Stimulated activated CD4-positive, alpha-beta T cell treated with anti-CD3 and anti-CD28 coated beads, Interleukin-1b, Interleukin-23, amount 100 ng/mL, for 24 hours (primary cell): ENCODE measurements around the gene BMI1.
"Not testable (repeated sequence)": the region's sequence is repeated elsewhere in the genome, so short reads cannot be mapped to it uniquely, and the experiment has no call there.

Experiments
- DNase-seq, 4 experiments: peaks; one replicate each; pipeline ENCODE4 v3.0.0-alpha.2; 2020; ENCODE audit warnings: low read depth in 4 of 4, low spot score in 1 of 4

BMI1 gene

DNA sequence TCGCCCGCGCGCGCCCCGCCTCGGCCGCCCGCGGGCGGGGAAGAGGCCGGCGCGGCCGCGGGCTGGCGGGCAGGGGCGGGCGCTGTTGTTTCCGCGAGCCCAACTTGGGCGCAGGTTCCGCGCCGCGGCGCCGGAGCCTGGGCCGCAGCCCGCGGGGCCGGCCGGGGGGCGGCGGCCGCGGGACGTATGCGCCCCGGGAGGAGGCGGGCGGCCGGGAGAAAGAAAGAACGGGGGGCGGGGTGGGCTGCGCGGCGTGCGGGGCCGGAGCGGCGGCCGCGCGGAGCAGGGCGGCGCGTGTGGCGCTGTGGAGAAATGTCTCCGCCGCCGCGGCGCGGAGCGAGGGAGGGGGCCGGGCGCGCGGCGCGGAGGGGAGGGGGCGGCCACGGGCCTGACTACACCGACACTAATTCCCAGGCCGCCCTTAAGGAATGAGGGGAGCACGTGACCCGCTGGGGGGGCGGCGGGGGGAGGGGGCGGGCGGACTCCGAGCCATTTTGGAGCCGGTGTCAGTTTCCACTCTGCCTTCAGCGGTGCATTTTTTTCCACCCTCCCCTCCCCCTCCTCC lies at the start of gene BMI1:
Gene BMI1, plus strand, starts transcription at position 509 of the 565 bp plus-strand sequence. CDS start 5,351 bp downstream, outside the sequence.
- peak in 2 of 4 experiments; percentile 51 to 61 for DNase-seq

DNA sequence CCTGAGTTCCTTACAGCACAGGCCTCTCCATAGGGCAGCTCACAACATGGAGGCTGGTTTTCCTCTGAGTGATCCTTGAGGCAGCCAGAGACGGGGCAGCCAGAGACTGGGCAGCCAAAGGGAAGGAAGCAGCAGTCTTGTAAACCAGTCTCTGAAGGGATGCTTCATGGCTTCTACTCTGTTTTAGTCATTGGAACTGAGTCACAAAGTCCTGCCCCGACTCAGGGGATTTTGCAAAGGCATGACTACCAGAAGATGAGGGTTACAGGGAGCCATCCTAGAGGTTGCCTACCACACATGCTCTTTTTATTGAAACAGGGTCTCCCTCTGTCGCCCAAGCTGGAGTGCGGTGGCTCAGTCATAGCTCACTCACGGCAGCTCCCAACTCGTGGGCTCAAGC lies 49.1 kb upstream of the BMI1 start:
- DNase-seq = no peak

DNA sequence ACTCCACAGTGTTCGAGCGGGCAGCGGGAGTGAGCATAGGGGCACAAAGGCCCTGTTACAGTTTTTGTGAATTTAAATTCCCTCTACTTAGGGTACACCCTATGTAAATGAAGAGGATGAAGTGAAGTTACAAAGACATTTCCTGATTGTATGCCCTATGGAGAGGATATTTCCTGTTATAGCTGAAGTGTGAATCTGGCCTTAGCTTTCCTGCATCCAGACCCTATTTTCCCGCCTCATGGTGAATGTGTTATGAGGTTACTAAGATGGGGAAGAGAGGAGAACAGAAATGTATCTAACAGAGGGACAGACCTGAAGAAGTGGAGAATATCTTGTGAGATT lies 42.5 kb upstream of the BMI1 start:
- no peak for DNase-seq

DNA sequence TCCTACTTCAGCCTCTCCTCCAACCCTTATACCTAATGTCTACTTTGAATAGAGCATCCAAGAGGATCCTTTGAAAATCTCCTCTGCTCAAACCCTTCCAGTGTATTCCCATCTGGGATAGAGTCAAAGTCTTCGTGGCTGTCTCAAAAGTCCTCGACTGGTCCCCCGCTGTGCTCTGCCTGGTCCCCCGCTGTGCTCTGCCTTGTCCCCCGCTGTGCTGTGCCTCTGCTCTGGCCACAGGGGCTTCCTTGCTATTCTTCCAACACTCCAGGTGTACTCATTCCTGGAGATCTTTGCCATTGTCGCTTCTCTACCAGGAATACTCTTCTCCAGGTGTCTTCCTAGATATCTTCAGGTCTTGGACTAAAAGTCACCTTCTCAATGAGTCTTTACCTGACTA lies 40.8 kb upstream of the BMI1 start:
- no peak for DNase-seq

DNA sequence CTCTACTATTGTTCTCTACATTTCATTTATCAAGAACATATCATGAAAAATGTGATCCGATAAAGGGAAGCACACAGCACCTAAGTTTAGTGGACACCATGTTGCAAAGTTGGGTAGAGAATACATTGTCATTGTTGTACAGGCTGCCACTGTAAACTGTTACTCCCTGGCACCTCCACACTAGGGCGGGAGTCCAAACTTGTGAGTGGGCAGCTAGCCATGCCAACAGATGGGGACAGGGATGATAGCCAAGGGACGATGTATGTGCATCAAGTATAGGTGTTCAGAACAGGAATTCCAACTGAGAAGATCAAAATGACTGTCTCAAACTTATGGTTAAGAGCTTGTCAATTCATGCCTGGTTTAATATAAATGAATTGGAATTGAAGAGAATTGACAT lies 35.8 kb upstream of the BMI1 start:
- no peak for DNase-seq

DNA sequence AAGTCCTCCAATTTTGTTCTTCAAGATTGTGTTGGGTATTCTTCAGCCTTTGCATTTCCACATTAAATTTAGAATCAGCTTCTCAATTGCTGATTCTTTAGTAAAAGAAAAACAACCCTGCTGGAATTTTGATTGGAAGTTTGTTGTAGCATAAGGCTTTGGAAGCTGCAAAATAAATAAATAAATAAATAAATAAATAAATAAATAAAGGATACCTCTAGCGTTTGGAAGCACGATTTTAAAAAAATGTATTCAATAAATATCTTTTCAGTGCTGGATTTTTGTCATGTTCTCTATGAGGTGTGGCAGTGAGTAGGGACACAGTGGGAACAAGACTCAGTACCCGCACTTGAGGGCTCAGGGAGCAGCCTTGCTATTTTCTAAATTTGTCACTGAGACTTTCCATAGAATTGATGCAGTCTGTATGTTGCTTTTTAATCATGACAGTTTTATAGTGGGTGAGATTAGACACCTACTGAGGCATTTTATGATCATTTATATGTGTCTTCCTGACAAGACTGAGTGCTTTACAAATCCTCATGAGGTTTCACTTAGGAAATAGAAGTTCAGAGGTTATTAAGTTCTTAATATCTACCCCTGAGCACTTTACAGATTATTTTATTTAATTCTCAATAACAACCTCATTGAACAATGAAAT lies 27.0 kb upstream of the BMI1 start:
- DNase-seq = no peak

DNA sequence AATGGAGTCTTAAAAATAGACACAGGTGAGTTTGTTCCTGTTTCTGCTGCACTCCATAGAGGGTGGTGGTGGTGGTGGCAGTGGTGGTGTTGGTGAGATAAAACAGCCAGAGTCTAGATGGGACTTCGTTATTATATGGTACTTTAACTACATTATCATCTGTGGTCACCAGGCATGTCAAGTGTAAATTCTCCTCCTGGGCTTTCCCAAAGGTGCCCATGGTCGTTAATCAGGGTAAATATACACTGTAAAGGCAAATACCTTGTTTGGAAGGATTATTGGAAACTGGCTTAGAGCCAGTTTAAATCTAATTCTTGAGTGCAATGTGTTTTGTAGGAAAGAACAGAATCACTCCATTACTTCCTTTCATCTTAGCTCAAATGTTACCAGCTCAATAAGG lies 26.2 kb upstream of the BMI1 start:
- no peak for DNase-seq

DNA sequence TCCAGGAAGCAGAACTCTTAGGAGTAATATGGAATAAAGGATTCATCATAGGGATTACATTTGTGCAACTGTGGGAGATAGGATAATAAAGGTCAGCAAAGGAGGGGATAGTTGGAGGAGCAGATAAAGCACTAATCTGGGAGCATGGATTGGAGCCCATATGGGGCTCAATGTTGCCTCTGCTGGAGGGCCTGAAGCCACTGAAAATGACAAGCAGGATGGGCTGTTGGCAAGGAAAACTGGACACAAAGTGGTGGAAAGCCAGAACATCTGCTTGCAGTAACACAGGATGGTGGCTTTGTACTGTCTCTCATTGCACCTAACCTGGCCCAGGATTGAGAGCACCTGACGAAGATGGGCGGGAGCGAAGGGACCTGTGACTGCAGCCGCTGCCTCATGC lies 19.7 kb upstream of the BMI1 start:
- DNase-seq = no peak

DNA sequence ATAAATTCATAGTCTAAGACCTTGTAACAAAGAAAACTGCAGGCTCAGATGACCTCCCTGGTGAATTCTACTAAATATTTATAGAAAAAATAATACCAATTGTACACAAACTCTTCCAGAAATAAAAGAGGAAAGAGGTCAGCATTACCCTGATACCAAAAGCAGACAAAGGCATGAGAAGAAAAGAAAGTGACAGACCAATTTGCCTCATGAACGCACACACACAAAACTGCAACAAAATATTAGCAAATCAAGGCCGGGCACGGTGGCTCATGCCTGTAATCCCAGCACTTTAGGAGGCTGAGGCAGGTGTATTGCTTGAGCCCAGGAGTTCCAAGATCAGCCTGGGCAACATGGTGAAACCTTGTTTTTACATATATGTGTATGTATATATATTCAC lies 17.4 kb upstream of the BMI1 start:
- DNase-seq = no peak

DNA sequence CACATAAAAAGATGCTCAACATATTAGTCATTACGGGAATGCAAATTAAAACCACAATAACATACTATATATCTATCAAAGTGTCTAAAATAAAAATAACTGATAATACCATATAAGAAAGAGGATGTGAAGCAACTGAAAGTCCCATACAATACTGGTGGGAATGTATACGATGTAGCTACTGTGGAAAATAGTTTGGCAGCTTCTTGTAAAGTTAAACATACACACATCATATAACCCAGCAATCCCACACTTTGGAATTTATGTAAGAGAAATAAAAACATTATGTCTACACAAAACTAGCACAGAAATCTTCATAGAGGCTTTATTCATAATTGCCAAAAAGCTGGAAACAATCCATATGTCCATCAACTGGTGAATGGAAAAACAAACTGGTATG lies 15.2 kb upstream of the BMI1 start:
- no peak for DNase-seq

DNA sequence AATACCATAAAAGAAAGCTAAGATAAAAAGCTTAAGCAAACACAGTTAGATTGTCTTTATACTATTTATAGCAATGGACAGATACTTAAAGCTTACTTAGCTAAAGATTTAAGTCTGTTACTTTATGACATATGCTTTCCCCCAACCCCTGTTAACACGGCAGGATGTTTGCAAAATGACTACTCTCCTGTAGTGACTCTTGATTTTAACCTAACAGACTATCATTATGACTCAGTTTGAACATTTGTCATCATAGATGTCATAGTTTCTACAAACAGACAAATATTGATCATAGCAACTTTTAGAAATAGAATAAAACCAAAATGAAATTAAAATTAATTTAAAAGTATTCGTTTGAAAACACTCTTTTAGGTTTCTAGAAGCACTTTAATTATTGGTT lies 12.5 kb upstream of the BMI1 start:
- no peak for DNase-seq

DNA sequence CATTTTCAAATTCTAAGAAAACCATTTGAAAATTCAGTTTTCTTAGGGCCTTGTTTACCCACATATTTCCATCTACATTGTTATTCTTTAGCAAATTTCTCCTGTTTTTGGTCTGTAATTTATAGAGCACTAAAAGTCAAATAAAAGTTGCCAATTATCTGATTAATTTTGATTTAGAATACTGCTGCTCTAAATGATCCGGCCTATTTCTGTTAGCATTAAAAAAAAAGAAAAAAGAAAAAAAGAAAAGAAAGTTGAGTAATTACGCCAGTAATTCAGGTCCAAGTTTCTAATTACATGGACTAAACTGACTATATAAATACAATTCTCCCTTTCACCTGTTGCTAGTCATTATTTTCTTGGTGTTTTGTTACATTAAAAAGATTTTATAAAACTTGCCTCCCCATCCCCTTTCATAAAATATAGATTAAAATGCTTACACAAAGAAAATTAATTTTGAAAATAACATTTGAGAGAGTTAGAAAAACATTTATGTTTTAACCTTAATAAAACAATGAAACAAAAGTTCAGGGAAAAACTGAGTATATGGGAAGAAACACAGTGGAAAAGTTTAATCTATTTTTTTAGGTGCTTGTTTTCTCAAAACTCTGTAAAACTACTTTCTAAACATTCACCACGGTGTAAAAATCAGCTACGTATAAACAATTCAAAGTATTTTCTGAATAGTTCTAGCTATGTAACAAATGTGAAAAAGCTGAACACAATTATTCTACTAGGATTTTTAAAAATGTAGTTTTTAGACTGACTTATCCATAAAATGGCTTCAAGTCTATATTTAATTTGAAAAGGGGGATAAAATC lies 11.5 kb upstream of the BMI1 start:
- no peak for DNase-seq

DNA sequence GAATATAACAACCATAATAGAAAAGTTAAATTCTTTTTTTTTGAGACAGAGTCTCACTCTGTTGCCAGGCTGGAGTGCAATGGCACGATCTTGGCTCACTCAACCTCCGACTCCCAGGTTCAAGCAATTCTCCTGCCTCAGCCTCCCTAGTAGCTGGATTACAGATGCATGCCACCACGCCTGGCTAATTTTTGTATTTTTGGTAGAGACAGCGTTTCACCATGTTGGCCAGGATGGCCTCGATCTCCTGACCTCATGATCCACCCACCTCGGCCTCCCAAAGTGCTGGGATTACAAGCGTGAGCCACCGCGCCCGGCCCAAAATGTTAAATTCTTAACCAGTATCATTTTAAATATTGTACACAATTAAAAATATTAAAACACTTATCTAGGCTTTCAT lies 10.9 kb upstream of the BMI1 start:
- DNase-seq = not testable (repeated sequence)

DNA sequence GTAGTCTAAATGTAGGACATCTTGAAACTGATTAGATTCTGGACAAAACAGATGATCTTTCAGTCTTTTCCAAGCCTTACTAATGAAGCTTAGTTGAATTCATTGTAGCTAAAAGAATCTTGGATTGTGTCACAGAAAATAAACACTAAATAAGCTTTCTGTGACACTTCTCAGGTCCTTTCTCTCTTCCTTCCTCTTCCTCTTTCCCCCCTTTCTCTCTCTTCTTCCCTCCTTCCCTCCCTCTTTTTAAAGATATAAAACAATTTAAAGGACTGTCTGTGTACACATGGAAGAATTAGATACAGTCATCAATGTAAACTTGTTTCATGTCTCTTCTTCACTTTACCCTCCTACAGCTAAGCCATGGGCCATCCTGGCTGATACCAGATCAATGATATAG lies 10.0 kb upstream of the BMI1 start:
- DNase-seq = no peak

DNA sequence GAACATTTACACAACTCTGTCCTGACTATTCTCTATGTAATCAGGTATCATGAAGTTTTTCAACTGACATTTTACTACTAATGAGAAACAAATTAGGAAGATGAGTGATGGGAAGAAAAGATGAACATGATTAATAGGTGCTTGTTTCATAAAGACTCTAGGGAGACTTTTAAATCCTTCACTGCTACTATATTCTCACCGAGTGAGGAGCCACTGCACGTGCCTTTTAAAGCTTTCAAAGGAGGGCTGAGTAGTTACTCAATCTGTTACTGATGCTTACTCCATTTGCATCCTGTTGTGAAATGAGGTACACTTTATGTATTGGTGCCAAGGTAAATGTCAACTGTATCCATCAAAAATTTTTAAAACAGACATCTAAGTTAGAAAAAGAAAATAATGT lies 6.0 kb upstream of the BMI1 start:
- no peak for DNase-seq

DNA sequence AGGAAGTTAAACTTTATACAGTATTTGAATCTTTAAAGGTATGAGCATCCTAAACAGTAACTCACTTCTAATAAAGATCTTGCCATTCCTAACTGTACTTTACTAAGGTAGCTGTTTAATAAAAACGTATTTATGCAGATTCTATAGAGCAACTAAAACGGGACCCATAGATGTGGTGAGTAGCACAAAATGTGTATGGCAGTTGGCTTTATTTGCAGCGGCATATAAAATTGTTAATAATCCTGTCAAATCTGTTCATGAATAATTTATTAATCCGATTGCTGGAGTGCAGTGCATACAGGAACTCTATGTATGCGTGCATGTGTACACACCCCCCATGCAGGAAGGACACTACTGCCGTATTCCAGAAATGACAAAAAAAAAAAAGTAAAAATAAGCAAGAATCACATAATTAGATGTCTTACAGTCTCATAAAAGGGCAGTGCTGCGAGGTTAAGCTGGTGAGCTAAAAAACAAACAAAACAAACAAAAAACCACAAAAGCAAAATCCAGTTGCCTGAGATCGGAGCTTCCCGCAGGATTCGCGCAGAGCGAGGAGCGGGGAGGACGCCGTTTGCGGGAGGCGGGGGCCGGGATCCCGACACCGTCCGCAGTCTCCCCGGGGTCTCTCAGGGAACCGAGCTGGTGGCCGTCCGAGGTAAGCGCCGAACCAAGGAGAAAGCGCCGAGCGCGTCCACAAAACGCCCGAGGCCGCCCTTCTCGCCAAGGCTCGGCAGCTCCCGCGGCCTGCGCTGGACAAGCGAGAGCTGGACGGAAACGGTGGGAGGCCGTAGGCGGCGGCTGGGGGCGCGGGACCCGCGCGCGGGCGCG lies 5.2 kb upstream of the BMI1 start:
- DNase-seq = no peak

DNA sequence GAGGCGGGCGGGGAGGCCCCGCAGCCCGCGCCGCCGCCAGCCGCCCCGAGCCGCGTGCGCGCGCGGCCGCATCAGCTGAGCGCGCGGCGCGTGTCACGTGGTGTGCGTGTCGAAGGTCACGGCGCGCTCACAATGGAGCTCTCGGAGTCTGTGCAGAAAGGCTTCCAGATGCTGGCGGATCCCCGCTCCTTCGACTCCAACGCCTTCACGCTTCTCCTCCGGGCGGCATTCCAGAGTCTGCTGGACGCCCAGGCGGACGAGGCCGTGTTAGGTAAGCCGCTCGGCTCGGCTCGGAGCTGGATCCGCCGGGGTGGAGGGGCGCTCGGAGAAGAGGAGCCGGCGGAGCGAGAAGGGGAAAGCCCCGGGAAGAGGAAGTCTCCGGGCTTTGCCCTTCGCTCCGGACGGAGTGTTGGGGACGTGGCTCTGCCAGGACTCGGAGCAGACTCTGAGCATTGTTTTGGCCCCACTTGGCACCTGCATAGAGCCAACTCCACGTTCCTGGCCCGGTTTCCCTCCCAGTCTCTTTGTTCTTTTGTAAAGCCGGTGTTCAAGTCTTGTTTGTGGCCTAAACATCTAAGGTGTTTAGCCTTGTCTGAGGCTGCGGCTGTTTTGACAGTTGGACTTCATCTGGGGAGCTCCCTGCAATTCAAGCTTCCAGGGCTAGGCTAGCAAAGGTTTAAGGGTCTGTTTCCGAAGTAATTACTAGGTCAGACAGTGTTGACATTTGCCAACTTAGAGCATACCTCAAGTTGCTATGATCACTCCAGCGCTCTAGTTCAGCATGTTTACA lies 4.4 kb upstream of the BMI1 start, which contains the start of gene COMMD3:
Gene COMMD3, plus strand, starts transcription at position 103 of the 790 bp plus-strand sequence. Its CDS starts 30 bp downstream, at position 133.
- peak in 2 of 4 experiments; percentile 64 to 65 for DNase-seq

DNA sequence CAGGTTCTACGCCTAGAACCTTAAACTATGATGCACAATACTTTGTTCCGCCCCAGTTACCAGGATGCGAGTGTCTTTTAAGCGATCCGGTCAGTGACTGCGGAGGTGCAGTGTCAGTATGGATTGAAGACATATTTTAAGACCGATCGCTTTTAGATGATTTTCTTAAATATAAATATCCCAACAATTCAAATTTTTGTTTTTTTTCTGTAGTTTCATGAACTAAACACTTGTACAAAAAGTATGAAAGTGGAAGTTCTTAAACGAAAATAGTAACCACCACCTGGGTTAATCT lies 3.9 kb upstream of the BMI1 start:
- no peak for DNase-seq

DNA sequence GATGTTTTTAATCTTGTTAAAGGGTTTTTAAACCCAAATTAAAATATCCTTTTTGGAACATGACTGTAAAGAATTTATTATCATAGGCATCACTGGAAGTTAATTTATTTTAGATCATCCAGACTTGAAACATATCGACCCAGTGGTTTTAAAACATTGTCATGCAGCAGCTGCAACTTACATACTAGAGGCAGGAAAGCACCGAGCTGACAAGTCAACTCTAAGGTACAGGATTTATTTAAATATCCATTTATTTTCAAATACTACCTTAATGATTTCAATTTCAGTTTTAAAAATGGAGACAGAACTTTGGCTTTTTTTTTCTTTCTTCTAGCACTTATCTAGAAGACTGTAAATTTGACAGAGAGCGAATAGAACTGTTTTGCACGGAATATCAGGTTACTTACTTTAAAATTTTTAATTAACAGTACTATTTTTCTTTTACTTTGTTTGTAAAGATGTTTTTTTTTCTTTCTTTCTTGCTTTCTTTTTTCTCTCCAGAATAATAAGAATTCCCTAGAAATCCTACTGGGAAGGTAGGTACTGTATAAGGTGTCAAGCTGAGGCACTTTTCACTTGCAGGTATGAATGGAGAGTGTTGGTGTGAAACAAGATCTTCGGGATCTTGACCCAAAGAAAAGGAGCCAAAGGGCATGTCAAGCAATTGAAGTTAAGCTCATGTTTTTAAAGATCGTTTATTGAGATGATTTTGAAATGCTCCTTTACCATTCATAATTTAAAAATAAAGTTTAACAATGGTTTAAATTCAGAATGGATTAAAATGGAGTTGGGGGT lies 2.9 kb upstream of the BMI1 start:
- DNase-seq = no peak

DNA sequence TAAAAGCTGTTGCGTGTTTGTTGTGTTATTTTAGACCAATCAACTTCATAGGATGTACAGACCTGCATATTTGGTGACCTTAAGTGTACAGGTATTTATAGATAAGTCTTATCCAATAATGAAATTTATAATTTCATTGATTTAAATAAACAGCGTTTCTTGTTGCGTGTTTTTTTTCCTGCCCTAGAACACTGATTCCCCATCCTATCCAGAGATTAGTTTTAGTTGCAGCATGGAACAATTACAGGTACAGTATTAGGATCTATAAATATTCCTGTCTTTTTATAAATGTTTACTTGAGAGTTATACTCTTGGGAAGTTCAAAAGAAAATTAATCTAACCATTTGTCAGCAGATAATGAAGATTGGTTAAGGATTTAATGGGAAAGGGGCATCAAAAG lies 2.1 kb upstream of the BMI1 start:
- DNase-seq = no peak
